Heart right ventricle (tissue), 16 donors: Measurements from ENCODE around the gene PPM1F. TPM values are rescaled to one million over a fixed set of nuclear protein-coding genes. Genes with fewer than 3 reads are reported as not detected.

Experiments
- ATAC-seq, 8 donors: fragments of 200-7000 bp; cut with Tn5 transposase; one replicate each; pipeline ENCODE4 v1.9.1; 2020; ENCODE audit warnings: mild to moderate bottlenecking in 8 of 8, moderate library complexity in 8 of 8, moderate number of reproducible peaks in 1 of 8
- DNase-seq, 2 donors: peaks; one replicate each; pipeline ENCODE4 v3.0.0-alpha.2; 2020
- H3K27ac ChIP-seq, 10 donors: fragments of 200-600 bp; sonication (generic) in 2 of 10; one replicate each; pipeline versions ENCODE4 v1.5.0 to v1.8.0; 2020 to 2022; ENCODE audit warnings: mild to moderate bottlenecking in 3 of 10
- H3K27me3 ChIP-seq, 7 donors: fragments of 200-600 bp; one replicate each; pipeline ENCODE4 v1.8.0; 2021 to 2022; ENCODE audit warnings: mild to moderate bottlenecking in 2 of 7
- H3K36me3 ChIP-seq, 9 donors: fragments of 200-600 bp; sonication (generic) in 1 of 9; one replicate each; pipeline versions ENCODE4 v1.5.0 to v1.8.0; 2020 to 2022; ENCODE audit warnings: mild to moderate bottlenecking in 2 of 9
- H3K4me1 ChIP-seq, 9 donors: fragments of 200-600 bp; sonication (generic) in 1 of 9; one replicate each; pipeline versions ENCODE4 v1.5.0 to v1.8.0; 2020 to 2022; ENCODE audit warnings: mild to moderate bottlenecking in 4 of 9
- H3K4me3 ChIP-seq, 10 donors: fragments of 200-600 bp; sonication (generic) in 2 of 10; one replicate each; pipeline versions ENCODE4 v1.5.0 to v1.8.0; 2020 to 2022; ENCODE audit warnings: mild to moderate bottlenecking in 7 of 10, moderate library complexity in 2 of 10
- H3K9me3 ChIP-seq, 11 donors: fragments of 200-600 bp in 10 of 11; sonication (generic) in 2 of 11; one replicate each; pipeline versions ENCODE4 v1.5.0 to v1.8.0; 2013 to 2022; ENCODE audit warnings: mild to moderate bottlenecking in 2 of 11, control low read depth in 1 of 11, moderate library complexity in 1 of 11
- WGBS, 2 donors: extraction: QIAGEN DNeasy Blood & Tissue Kit; methylation state at CpG; one replicate each; pipeline ENCODE4 v1.1.7; 2013; ENCODE audit warnings: inconsistent platforms in 1 of 2; 5-methylcytosine and 5-hydroxymethylcytosine counted together
- intact Hi-C, 10 donors: fragments of 100-400 bp; cut with DNase I; formaldehyde crosslinking; loops; one replicate each; pipeline versions ENCODE4 v1.11.1 to v1.14.2; 2022
- polyA plus RNA-seq, 2 donors: library from polyadenylated mRNA; stranded (reverse); fragments of 200-250 nt; gene quantifications; one replicate each; pipeline ENCODE4 v1.2.3, GENCODE V29; 2013
- total RNA-seq, 10 donors: library from RNA; stranded (reverse); fragmentation: NEBNext Ultra II Directional in 3 of 10; extraction: Animal tissue kit (Norgen Biotek cat#: 25700) in 3 of 10; gene quantifications; one replicate each; pipeline versions ENCODE4 v1.2.1 to v1.2.4, GENCODE V29; 2021 to 2023
- TF ChIP-seq, protein P1 (sequence below), 9 donors: fragments of 200-600 bp; sonication (generic) in 2 of 9; IDR thresholded peaks; one replicate each; pipeline versions ENCODE4 v1.5.0 to v1.8.0; 2021 to 2022; ENCODE audit warnings: antibody characterized with exemption in 9 of 9, mild to moderate bottlenecking in 5 of 9, moderate library complexity in 1 of 9
- donor health status: Arrhythmogenic right ventricular cardiomyopathy.
- donor health status: ischemic (EF 13 %, LVEDD 7.1; RV severe dilation, severe dysfunction).
- donor health status: healthy with polysubstance abuse.
- donor health status: DM: no; HTN: yes; CAD: no.
- donor health status: DM: no; HTN: no; CAD: no.
- donor health status: ischemic (EF 25% LVEDD 6.9; RV normal size, moderate dysfunction).
- donor health status: ischemic (EF 25% LVEDD 5.7; RV mildly dilated, moderate dysfunction).
- donor health status: healthy.
- donor health status: DM: yes; HTN: yes; CAD: no.
- donor health status: Ischemic cardiomyopathy.
- donor health status: ischemic (EF 35%, LVEDD 5.7; RV mildly dilated, moderate dysfunction).
- donor health status: nonischemic (EF 11% LVEDD 7.7; RV severe dilation, severe dysfunction).
- donor health status: DM: yes; HTN: yes; CAD: no.
- donor health status: PGD.
- donor health status: ischemic (EF 29% LVEDD 5.4; RV normal size, mild dysfunction).
- donor health status: nonischemic (EF 23%, LVEDD 6.1; RV moderate dilation, normal function).

The PPM1F gene
- total and polyA plus RNA-seq, 12 donors = 11.8 to 31.4 (median 18.1) TPM

DNA sequence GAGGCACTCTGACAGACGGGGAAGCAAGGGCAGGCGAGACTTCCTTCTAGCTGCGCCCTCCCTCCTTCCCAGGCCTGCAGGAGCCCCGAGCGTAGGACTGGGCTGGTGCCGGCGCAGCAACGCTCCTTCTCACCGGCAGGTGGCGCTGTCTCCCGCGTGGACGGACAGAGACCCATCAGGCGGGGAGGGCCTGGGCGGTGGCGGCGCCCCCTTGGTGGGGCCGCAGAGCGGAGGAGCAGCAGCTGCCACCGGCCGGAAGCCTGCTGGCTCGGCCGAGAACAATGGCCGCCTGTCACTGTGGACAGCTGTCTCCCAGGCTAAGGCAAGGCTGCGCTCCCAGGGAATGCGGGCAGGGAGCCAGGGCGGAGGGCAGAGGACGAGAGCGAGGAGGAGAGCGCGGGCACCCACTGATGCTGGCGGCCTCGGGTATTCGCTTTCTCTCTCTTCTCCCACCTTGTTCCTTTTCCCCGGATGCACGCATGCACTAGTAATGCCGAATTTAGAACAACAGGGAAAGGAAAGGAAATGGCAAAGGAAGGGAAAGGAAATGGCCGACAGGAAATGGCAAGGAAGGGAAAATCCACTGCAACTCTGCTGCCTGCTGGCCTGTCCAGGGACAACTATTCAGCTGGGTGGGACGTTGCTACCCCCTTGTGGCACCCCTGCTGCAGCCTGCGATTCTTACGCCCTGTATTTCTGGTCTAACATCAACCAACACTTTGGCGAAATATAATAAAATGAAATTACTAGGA, 14.4 kb downstream of the PPM1F start:
- TF ChIP-seq, protein P1, sequence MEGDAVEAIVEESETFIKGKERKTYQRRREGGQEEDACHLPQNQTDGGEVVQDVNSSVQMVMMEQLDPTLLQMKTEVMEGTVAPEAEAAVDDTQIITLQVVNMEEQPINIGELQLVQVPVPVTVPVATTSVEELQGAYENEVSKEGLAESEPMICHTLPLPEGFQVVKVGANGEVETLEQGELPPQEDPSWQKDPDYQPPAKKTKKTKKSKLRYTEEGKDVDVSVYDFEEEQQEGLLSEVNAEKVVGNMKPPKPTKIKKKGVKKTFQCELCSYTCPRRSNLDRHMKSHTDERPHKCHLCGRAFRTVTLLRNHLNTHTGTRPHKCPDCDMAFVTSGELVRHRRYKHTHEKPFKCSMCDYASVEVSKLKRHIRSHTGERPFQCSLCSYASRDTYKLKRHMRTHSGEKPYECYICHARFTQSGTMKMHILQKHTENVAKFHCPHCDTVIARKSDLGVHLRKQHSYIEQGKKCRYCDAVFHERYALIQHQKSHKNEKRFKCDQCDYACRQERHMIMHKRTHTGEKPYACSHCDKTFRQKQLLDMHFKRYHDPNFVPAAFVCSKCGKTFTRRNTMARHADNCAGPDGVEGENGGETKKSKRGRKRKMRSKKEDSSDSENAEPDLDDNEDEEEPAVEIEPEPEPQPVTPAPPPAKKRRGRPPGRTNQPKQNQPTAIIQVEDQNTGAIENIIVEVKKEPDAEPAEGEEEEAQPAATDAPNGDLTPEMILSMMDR (IDR thresholded peaks at IDR 0.05) = peak; percentile 90 to 99 (median 97)
- H3K4me1 ChIP-seq = peaks cover 35 to 85% (median 78%) of the 10 kb centered on the region in 9 donors
- WGBS, 2 donors = 1 to 2% methylated on average over 42 of the region's 42 CpGs
- H3K4me3 ChIP-seq = peak overlapping the region; percentile 22 to 67 (median 59)
- DNase-seq (peak; percentile 93 to 97), ATAC-seq (peak; percentile 85 to 96 (median 90))
- no peaks in the 10 kb centered on the region for H3K9me3 ChIP-seq
- H3K27ac ChIP-seq = peak overlapping the region; percentile 90 to 98 (median 96)
- H3K36me3 ChIP-seq = peaks cover 0 to 57% (median 10%) of the 10 kb centered on the region in 9 donors
- intact Hi-C loops = loop anchor here (1.0 to 10.0 kb wide), 9 partner anchors 15 to 226 kb away; partner anchors contain the start of genes MAPK1 (in 4 of the 10) and PPM1F (in 4 of the 10)
- no peaks in the 10 kb centered on the region for H3K27me3 ChIP-seq

- peaks cover 30 to 80% (median 73%) of the 10 kb centered on the region in 9 donors for H3K4me1 ChIP-seq
- TF ChIP-seq, protein P1 (IDR thresholded peaks at IDR 0.05) = no peak
- peak in 6 of 8 donors; percentile 9 to 64 (median 27) for ATAC-seq
- 6% methylated on average over 8 of the region's 8 CpGs for WGBS, 2 donors
- H3K27ac ChIP-seq = peak overlapping the region; percentile 90 to 98 (median 96)
- peak overlapping the region in 9 of 10 donors; percentile 36 to 67 (median 61) for H3K4me3 ChIP-seq
- DNase-seq = peak in 1 of 2 donors; percentile 68
- H3K36me3 ChIP-seq = peaks cover 0 to 60% (median 14%) of the 10 kb centered on the region in 9 donors
- intact Hi-C loops = loop anchor here (1.0 to 10.0 kb wide), 9 partner anchors 15 to 225 kb away; partner anchors contain the start of genes PPM1F (in 5 of the 10) and MAPK1 (in 4 of the 10)
- no peaks in the 10 kb centered on the region for H3K9me3 ChIP-seq
- H3K27me3 ChIP-seq = no peaks in the 10 kb centered on the region
These were observed 14.9 kb downstream of the PPM1F start for GRCh38 chr22:21937821-21938070.

DNA sequence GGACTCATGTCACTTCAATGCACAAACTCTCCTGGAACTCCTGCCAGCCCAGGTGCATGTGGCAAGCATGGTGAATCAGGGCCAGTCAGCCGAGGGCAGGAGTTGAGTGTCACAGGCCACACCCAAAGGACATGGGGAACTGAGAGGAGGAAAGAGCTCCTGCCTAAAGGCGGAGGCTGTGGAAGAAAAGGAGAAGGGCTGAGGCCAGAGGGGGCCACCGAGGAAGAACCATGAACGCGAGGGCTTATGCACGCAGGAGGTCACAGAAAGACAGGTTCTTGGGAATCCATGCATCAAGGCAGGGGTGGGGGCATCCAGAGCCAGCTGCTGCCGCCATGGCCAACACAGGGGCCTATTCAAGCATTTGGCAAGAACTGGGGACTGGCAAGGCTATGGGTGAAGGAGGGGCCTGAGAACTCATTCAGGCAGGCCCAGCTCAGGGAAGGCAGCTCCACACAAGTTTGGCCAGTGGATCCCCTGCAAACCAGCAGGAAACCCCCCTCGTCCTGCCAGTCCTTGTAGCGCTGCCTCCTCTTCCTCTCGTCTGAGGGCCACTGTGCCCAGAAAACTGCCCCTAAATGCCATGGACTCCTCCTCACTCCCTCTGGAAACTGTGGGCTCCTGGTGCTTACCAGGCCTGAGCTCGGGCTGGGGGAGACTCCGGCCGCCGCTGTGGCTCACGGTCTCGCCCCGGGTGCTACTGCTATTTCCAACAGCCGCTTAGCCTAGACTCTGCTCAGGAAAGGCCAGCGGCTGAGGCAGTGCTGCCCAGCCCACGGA, 15.4 kb downstream of the PPM1F start:
- ATAC-seq (peak in 2 of 8 donors; percentile 3 to 6), DNase-seq (no peak)
- Histone ChIP-seq H3K4me1 (peaks cover 27 to 75% (median 68%) of the 10 kb centered on the region in 9 donors), H3K4me3 (peak overlapping the region in 9 of 10 donors; percentile 36 to 67 (median 61)), H3K27me3 (no peaks in the 10 kb centered on the region), H3K36me3 (peaks cover 0 to 65% (median 19%) of the 10 kb centered on the region in 9 donors), H3K9me3 (no peaks in the 10 kb centered on the region), H3K27ac (peak overlapping the region; percentile 90 to 98 (median 96))
- WGBS, 2 donors = 44 to 53% methylated on average over 20 of the region's 20 CpGs
- TF ChIP-seq, protein P1 (IDR thresholded peaks at IDR 0.05) = no peak
- intact Hi-C loops = loop anchor here in 9 of 10 donors (2.0 to 10.0 kb wide), 6 partner anchors 16 to 225 kb away; partner anchors contain the start of genes MAPK1 (in 4 of the 9) and PPM1F (in 1 of the 9)
